Activated T-cell treated with anti-CD3 and anti-CD28 coated beads, Interleukin-2, amount 50 U/mL, for 24 hours (primary cell): ENCODE measurements around the gene OLIG2.

Experiments
- DNase-seq: peaks from one replicate; pipeline ENCODE4 v3.0.0-alpha.2; 2020
- H3K27ac Mint-ChIP-seq: 2 replicates; pipeline ENCODE4 v1.8.0; 2020; ENCODE audit warnings: mild to moderate bottlenecking, mixed read lengths
- H3K27me3 Mint-ChIP-seq: 2 replicates; pipeline ENCODE4 v1.8.0; 2020; ENCODE audit warnings: mixed read lengths
- H3K36me3 Mint-ChIP-seq: 2 replicates; pipeline ENCODE4 v1.8.0; 2020; ENCODE audit warnings: low read depth, mixed read lengths
- H3K4me1 Mint-ChIP-seq: 2 replicates; pipeline ENCODE4 v1.8.0; 2020; ENCODE audit warnings: low read depth, mixed read lengths
- H3K4me3 Mint-ChIP-seq: 2 replicates; pipeline ENCODE4 v1.8.0; 2020; ENCODE audit warnings: mild to moderate bottlenecking, moderate library complexity, mixed read lengths
- H3K9me3 Mint-ChIP-seq: 2 replicates; pipeline ENCODE4 v1.8.0; 2020; ENCODE audit warnings: mixed read lengths

OLIG2 gene

GRCh38 chr21:33025489-33026442 is at the start of gene OLIG2:
TSS of gene OLIG2 (plus strand) at chr21:33025935. CDS start at chr21:33026863, 928 bp downstream.
- H3K27me3 Mint-ChIP-seq = peaks cover 92% of the 10 kb centered on the region
- H3K4me3 Mint-ChIP-seq = peak within 1 kb of the TSS; percentile 49
- no peaks in the 10 kb centered on the region for H3K36me3 Mint-ChIP-seq

GRCh38 chr21:32976791-32977190 is 48.9 kb upstream of the OLIG2 start:
- H3K36me3 Mint-ChIP-seq = no peaks in the 10 kb centered on the region
- H3K4me1 Mint-ChIP-seq = no peaks in the 10 kb centered on the region
- H3K9me3 Mint-ChIP-seq = no peaks in the 10 kb centered on the region
- H3K27me3 Mint-ChIP-seq = peaks cover 35% of the 10 kb centered on the region
- H3K4me3 Mint-ChIP-seq = no peak overlapping the region
- no peak overlapping the region for H3K27ac Mint-ChIP-seq
- DNase-seq = no peak

More at GRCh38 chr21:33025489-33026442, at the start of gene OLIG2:
- peaks cover 55% of the 10 kb centered on the region for H3K4me1 Mint-ChIP-seq
- H3K27ac Mint-ChIP-seq = peak within 1 kb of the TSS; percentile 29
- DNase-seq = peak; percentile 45
- no peaks in the 10 kb centered on the region for H3K9me3 Mint-ChIP-seq

- no peak for DNase-seq
- Mint-ChIP-seq H3K36me3 (no peaks in the 10 kb centered on the region), H3K27me3 (peaks cover 36% of the 10 kb centered on the region), H3K9me3 (no peaks in the 10 kb centered on the region), H3K27ac (no peak overlapping the region), H3K4me3 (no peak overlapping the region), H3K4me1 (no peaks in the 10 kb centered on the region)
Observed at GRCh38 chr21:32977216-32977615, 48.5 kb upstream of the OLIG2 start.

- Mint-ChIP-seq H3K27me3 (peaks cover 41% of the 10 kb centered on the region), H3K4me1 (no peaks in the 10 kb centered on the region), H3K9me3 (no peaks in the 10 kb centered on the region), H3K27ac (no peak overlapping the region), H3K4me3 (no peak overlapping the region), H3K36me3 (no peaks in the 10 kb centered on the region)
- DNase-seq = no peak
Observed at GRCh38 chr21:32978331-32979270, 47.1 kb upstream of the OLIG2 start.

- H3K27me3 Mint-ChIP-seq = peaks cover 40% of the 10 kb centered on the region
- H3K36me3 Mint-ChIP-seq = no peaks in the 10 kb centered on the region
- H3K27ac Mint-ChIP-seq = no peak overlapping the region
- no peaks in the 10 kb centered on the region for H3K9me3 Mint-ChIP-seq
- H3K4me1 Mint-ChIP-seq = no peaks in the 10 kb centered on the region
- H3K4me3 Mint-ChIP-seq = no peak overlapping the region
- DNase-seq = no peak
Observed at GRCh38 chr21:32979598-32980268, 46.0 kb upstream of the OLIG2 start.

- Mint-ChIP-seq H3K9me3 (no peaks in the 10 kb centered on the region), H3K27ac (no peak overlapping the region), H3K27me3 (peaks cover 37% of the 10 kb centered on the region), H3K4me3 (no peak overlapping the region), H3K4me1 (no peaks in the 10 kb centered on the region), H3K36me3 (no peaks in the 10 kb centered on the region)
- no peak for DNase-seq
Observed at GRCh38 chr21:32981096-32981495, 44.6 kb upstream of the OLIG2 start.

GRCh38 chr21:32990666-32991065 is 35.1 kb upstream of the OLIG2 start:
- Mint-ChIP-seq H3K36me3 (no peaks in the 10 kb centered on the region), H3K27ac (no peak overlapping the region), H3K27me3 (peaks cover 24% of the 10 kb centered on the region), H3K4me3 (no peak overlapping the region), H3K9me3 (no peaks in the 10 kb centered on the region), H3K4me1 (no peaks in the 10 kb centered on the region)
- DNase-seq = no peak

GRCh38 chr21:32991361-32991760 is 34.4 kb upstream of the OLIG2 start:
- peaks cover 24% of the 10 kb centered on the region for H3K27me3 Mint-ChIP-seq
- H3K4me3 Mint-ChIP-seq = no peak overlapping the region
- no peak overlapping the region for H3K27ac Mint-ChIP-seq
- no peaks in the 10 kb centered on the region for H3K36me3 Mint-ChIP-seq
- no peaks in the 10 kb centered on the region for H3K9me3 Mint-ChIP-seq
- H3K4me1 Mint-ChIP-seq = no peaks in the 10 kb centered on the region
- no peak for DNase-seq

GRCh38 chr21:32993894-32994293 is 31.8 kb upstream of the OLIG2 start:
- H3K9me3 Mint-ChIP-seq = no peaks in the 10 kb centered on the region
- H3K36me3 Mint-ChIP-seq = no peaks in the 10 kb centered on the region
- peaks cover 29% of the 10 kb centered on the region for H3K27me3 Mint-ChIP-seq
- no peak overlapping the region for H3K27ac Mint-ChIP-seq
- no peaks in the 10 kb centered on the region for H3K4me1 Mint-ChIP-seq
- no peak overlapping the region for H3K4me3 Mint-ChIP-seq
- DNase-seq = no peak

GRCh38 chr21:32994305-32994704 is 31.4 kb upstream of the OLIG2 start:
- Mint-ChIP-seq H3K27me3 (peaks cover 29% of the 10 kb centered on the region), H3K4me3 (no peak overlapping the region), H3K36me3 (no peaks in the 10 kb centered on the region), H3K9me3 (no peaks in the 10 kb centered on the region), H3K27ac (no peak overlapping the region), H3K4me1 (no peaks in the 10 kb centered on the region)
- DNase-seq = no peak

GRCh38 chr21:33007747-33008146 is 18.0 kb upstream of the OLIG2 start:
- H3K9me3 Mint-ChIP-seq = no peaks in the 10 kb centered on the region
- no peaks in the 10 kb centered on the region for H3K4me1 Mint-ChIP-seq
- no peak for DNase-seq

GRCh38 chr21:33008333-33009051 is 17.2 kb upstream of the OLIG2 start:
- no peaks in the 10 kb centered on the region for H3K9me3 Mint-ChIP-seq
- no peak overlapping the region for H3K4me3 Mint-ChIP-seq
- no peaks in the 10 kb centered on the region for H3K4me1 Mint-ChIP-seq
- H3K27me3 Mint-ChIP-seq = peaks cover 26% of the 10 kb centered on the region
- H3K27ac Mint-ChIP-seq = no peak overlapping the region
- no peaks in the 10 kb centered on the region for H3K36me3 Mint-ChIP-seq
- DNase-seq = no peak

More at GRCh38 chr21:33007747-33008146, 18.0 kb upstream of the OLIG2 start:
- no peak overlapping the region for H3K4me3 Mint-ChIP-seq
- H3K36me3 Mint-ChIP-seq = no peaks in the 10 kb centered on the region
- no peak overlapping the region for H3K27ac Mint-ChIP-seq
- peaks cover 23% of the 10 kb centered on the region for H3K27me3 Mint-ChIP-seq

GRCh38 chr21:33010931-33011330 is 14.8 kb upstream of the OLIG2 start:
- H3K36me3 Mint-ChIP-seq = no peaks in the 10 kb centered on the region
- no peak for DNase-seq
- H3K27ac Mint-ChIP-seq = no peak overlapping the region
- H3K4me3 Mint-ChIP-seq = no peak overlapping the region
- H3K4me1 Mint-ChIP-seq = no peaks in the 10 kb centered on the region
- H3K9me3 Mint-ChIP-seq = no peaks in the 10 kb centered on the region
- H3K27me3 Mint-ChIP-seq = peaks cover 48% of the 10 kb centered on the region

GRCh38 chr21:33011462-33011861 is 14.3 kb upstream of the OLIG2 start:
- Mint-ChIP-seq H3K4me1 (no peaks in the 10 kb centered on the region), H3K4me3 (no peak overlapping the region), H3K9me3 (no peaks in the 10 kb centered on the region), H3K27ac (no peak overlapping the region), H3K27me3 (peaks cover 53% of the 10 kb centered on the region), H3K36me3 (no peaks in the 10 kb centered on the region)
- no peak for DNase-seq
